H1 (cell line): ENCODE data around the gene RNF214. TPM values are rescaled to one million over a fixed set of nuclear protein-coding genes. Genes with fewer than 3 reads are reported as not detected.

ENCODE experiments used
- CBX8 ChIP-seq: fragments of 300-800, 300-1000 bp; sonication (generic); IDR thresholded peaks from 2 replicates; pipeline ENCODE4 v1.7.1; 2016; ENCODE audit warnings: low read depth, low read length, borderline replicate concordance
- SIX5 ChIP-seq: IDR thresholded peaks from 2 replicates; pipeline ENCODE4 v1.6.1; 2011; ENCODE audit warnings: mild to moderate bottlenecking, low read depth, low read length
- polyA plus RNA-seq, 7 experiments: library from polyadenylated mRNA; depleted of rRNA in 3 of 7; stranded (reverse) in 5 of 7; unstranded in 2 of 7; fragments of >200 nt in 5 of 7; fragments of 200-250 nt in 2 of 7; gene quantifications; 1 replicate in 5 of 7; 2 replicates in 1 of 7; 4 replicates in 1 of 7; pipeline versions ENCODE4 v1.2.1 to v1.2.3, GENCODE V29; 2011 to 2013; ENCODE audit warnings: missing spikeins in 2 of 7, mixed read lengths in 2 of 7
- total RNA-seq: library from RNA; stranded (reverse); fragmentation: NEBNext Ultra II Directional; extraction: Animal tissue kit (Norgen Biotek cat#: 25700); gene quantifications from 2 replicates; pipeline ENCODE4 v1.2.1, GENCODE V29; 2021

RNF214 gene
- total and polyA plus RNA-seq, 2 of the 8 experiments (the other 6 are each of a cell fraction or from before 2014, with no cell fraction given), result 34.9 to 35.6 TPM

- TF ChIP-seq CBX8 (no peak), SIX5 (no peak)
These were observed 35.5 kb upstream of the RNF214 start (continued) for GRCh38 chr11:117197006-117197405.
